Panc1 (cell line): Measurements from ENCODE around the gene ARHGAP12. TPM values are rescaled to one million over a fixed set of nuclear protein-coding genes. Genes with fewer than 3 reads are reported as not detected.
A peak's percentile ranks its signal among the peaks of the same experiment; 100 is the strongest.

Experiments used
- ATAC-seq: fragments of 200-7000 bp; cut with Tn5 transposase; 2 replicates; pipeline ENCODE4 v1.9.1; 2020; ENCODE audit warnings: mild to moderate bottlenecking, moderate library complexity
- BruUV-seq: library from RNA; stranded (reverse); fragments of 400-500 nt; replicated peaks from 2 replicates; lab custom pipeline; 2021; lab: Mats Ljungman, UMichigan
- CTCF ChIA-PET: fragments of 300-600 bp; sonication (Branson Sonifier 250); formaldehyde crosslinking; loops from one replicate; lab custom pipeline; 2022; ENCODE audit warnings: antibody characterized with exemption; lab: Charles Lee
- POLR2A ChIA-PET: fragments of 300-600 bp; sonication (Branson Sonifier 250); formaldehyde crosslinking; loops from one replicate; lab custom pipeline; 2022; ENCODE audit warnings: antibody characterized with exemption; lab: Charles Lee
- DNase-seq: peaks from one replicate; pipeline ENCODE4 v3.0.0-alpha.2; 2010; ENCODE audit warnings: low read depth, low spot score
- H3K27ac ChIP-seq: 2 replicates; pipeline ENCODE4 v1.5.1; 2011; ENCODE audit warnings: mild to moderate bottlenecking, low read length, inconsistent platforms
- H3K27me3 ChIP-seq: fragments of 200-500 bp; sonication (Bioruptor generic); 2 replicates; pipeline ENCODE4 v1.6.0; 2014; ENCODE audit warnings: low read length, inconsistent platforms; ENCODE audit not compliant: control insufficient read depth, insufficient read depth
- H3K36me3 ChIP-seq: fragments of 200-500 bp; sonication (Bioruptor generic); 2 replicates; pipeline ENCODE4 v1.5.1; 2014; ENCODE audit warnings: inconsistent platforms, mild to moderate bottlenecking, low read length, moderate library complexity; ENCODE audit not compliant: control insufficient read depth, insufficient read depth
- H3K4me1 ChIP-seq: 2 replicates; pipeline ENCODE4 v1.5.1; 2011; ENCODE audit warnings: inconsistent platforms, mild to moderate bottlenecking, low read length, moderate library complexity; ENCODE audit not compliant: control insufficient read depth, insufficient read depth
- H3K4me3 ChIP-seq, 2 experiments: 2 replicates each; pipeline ENCODE4 v1.5.1; 2011 to 2012; ENCODE audit warnings: low read depth in 2 of 2, low read length in 2 of 2, mild to moderate bottlenecking in 2 of 2, inconsistent platforms in 1 of 2, moderate library complexity in 1 of 2
- H3K9me3 ChIP-seq: fragments of 200-500 bp; sonication (Bioruptor generic); 2 replicates; pipeline ENCODE4 v1.5.1; 2014; ENCODE audit warnings: low read depth, mild to moderate bottlenecking, inconsistent platforms, low read length, moderate library complexity; ENCODE audit not compliant: control insufficient read depth, insufficient read depth
- CTCF ChIP-seq: fragments of 450-650 bp; IDR thresholded peaks from 2 replicates; pipeline ENCODE4 v1.5.1; 2017; ENCODE audit warnings: mild to moderate bottlenecking
- POLR2AphosphoS5 ChIP-seq: IDR thresholded peaks from 2 replicates; pipeline ENCODE4 v1.6.1; 2012; ENCODE audit warnings: mild to moderate bottlenecking, low read depth, low read length, moderate library complexity
- REST ChIP-seq, 2 experiments: IDR thresholded peaks; 2 replicates each; pipeline ENCODE4 v1.6.1; 2011 to 2012; ENCODE audit warnings: low read depth in 2 of 2, control low read depth in 1 of 2, low read length in 1 of 2, mild to moderate bottlenecking in 1 of 2, moderate library complexity in 1 of 2; ENCODE audit not compliant: insufficient read depth in 1 of 2
- SIN3A ChIP-seq: IDR thresholded peaks from 2 replicates; pipeline ENCODE4 v1.6.1; 2012; ENCODE audit warnings: low read depth, mild to moderate bottlenecking, low read length, moderate library complexity, borderline replicate concordance; ENCODE audit not compliant: insufficient read depth
- TCF7L2 ChIP-seq: IDR thresholded peaks from 2 replicates; pipeline ENCODE4 v1.6.1; 2011; ENCODE audit warnings: mild to moderate bottlenecking, low read depth, low read length, inconsistent platforms
- in situ Hi-C: cut with HindIII; loops from 2 replicates; pipeline ENCODE4 v1.10.0; 2016; ENCODE audit warnings: low sequenced_read_pairs, low pct_unique_long_range_greater_than_20kb
- intact Hi-C: fragments of 100-400 bp; cut with micrococcal nuclease; formaldehyde crosslinking; loops from one replicate; pipeline ENCODE4 v1.10.0; 2022; ENCODE audit not compliant: unreplicated experiment
- total RNA-seq: library from RNA; stranded (reverse); gene quantifications from one replicate; pipeline ENCODE4 v1.2.1, GENCODE V29; 2021; ENCODE audit not compliant: unreplicated experiment

ARHGAP12 gene
- total RNA-seq, 1 experiment from 2014 or later: 22.9 TPM

GRCh38 chr10:31762316-31762715 is 166.3 kb downstream of the ARHGAP12 start:
- Histone ChIP-seq H3K4me1 (peaks cover 21% of the 10 kb centered on the region), H3K27me3 (no peaks in the 10 kb centered on the region), H3K4me3 (no peak overlapping the region), H3K9me3 (no peaks in the 10 kb centered on the region), H3K36me3 (no peaks in the 10 kb centered on the region), H3K27ac (no peak overlapping the region)
- TF ChIP-seq REST (IDR thresholded peaks at IDR 0.05; ENCODE audit: insufficient read depth in 1 of 2, low read depth in 2 of 2, low read length in 1 of 2) (no peak), POLR2AphosphoS5 (no peak), SIN3A (no peak), TCF7L2 (no peak), CTCF (no peak)
- intact Hi-C loops: no loop called here
- in situ Hi-C loops: no loop called here
- ChIA-PET POLR2A (no interaction called here), CTCF (no interaction called here)
- no peak for ATAC-seq
- DNase-seq: no peak
- BruUV-seq: no TSS peak

- H3K27me3 ChIP-seq: no peaks in the 10 kb centered on the region
- in situ Hi-C loops (no loop called here), intact Hi-C loops (no loop called here)
- BruUV-seq: no TSS peak
- peak overlapping the region; percentile 90 for H3K27ac ChIP-seq
- ATAC-seq (no peak), DNase-seq (no peak)
- H3K4me3 ChIP-seq: no peak overlapping the region
- POLR2A ChIA-PET: no interaction called here
- peaks cover 32% of the 10 kb centered on the region for H3K4me1 ChIP-seq
- CTCF ChIA-PET: no interaction called here
- H3K9me3 ChIP-seq: no peaks in the 10 kb centered on the region
- TF ChIP-seq TCF7L2 (no peak), SIN3A (no peak), POLR2AphosphoS5 (no peak), REST (IDR thresholded peaks at IDR 0.05; ENCODE audit: insufficient read depth in 1 of 2, low read depth in 2 of 2, low read length in 1 of 2) (no peak), CTCF (no peak)
- no peaks in the 10 kb centered on the region for H3K36me3 ChIP-seq
Observed at GRCh38 chr10:31761156-31761555, 167.5 kb downstream of the ARHGAP12 start.
